HG02852 (cell line): Measurements from ENCODE around the gene COX7A1.

ENCODE experiments used
- ATAC-seq: cut with Tn5 transposase; IDR thresholded peaks from one replicate; pipeline ENCODE4 v1.9.1; 2021; ENCODE audit warnings: mild to moderate bottlenecking, moderate library complexity; ENCODE audit not compliant: unreplicated experiment

Gene COX7A1

DNA sequence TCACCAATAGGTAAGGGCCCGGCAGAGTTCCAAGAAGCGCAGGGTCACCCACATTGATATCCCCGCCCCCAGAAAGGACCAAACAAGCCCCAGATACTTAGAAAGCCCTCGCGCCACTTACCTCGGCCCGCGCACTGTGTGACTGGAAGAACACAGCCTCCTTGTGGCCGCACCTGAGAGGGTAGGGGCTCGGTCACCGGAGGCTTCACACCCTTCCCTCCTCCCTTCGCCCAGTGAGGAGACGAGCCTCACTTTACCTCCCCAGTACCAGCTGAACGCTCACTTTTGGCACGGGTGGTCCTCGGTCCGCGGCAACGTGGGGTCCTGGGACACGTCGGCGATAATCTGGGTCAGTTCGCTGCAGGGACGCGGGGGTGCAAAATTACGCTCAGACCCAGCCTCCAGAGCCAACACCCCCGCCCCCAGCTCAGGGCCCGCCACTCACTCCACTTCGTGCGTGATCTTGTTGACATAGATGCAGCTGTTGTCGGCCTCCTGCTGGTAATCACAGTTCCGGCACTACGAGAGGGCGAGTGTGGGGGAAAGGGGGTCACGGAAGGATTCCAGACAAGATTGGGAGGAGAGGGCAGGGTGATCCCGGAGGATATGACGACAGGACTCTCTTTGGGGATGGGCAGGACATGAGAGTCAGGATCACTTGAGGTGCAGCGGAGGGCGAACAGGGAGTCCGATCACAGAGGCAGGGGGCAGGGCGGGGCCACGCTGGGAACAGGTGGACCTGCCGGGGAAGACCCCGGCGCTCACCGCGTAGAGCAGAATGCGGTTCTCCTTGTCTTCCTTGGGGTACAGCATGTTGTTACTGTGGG is 38.1 kb downstream of the COX7A1 start:
- peak; percentile 1 for ATAC-seq

DNA sequence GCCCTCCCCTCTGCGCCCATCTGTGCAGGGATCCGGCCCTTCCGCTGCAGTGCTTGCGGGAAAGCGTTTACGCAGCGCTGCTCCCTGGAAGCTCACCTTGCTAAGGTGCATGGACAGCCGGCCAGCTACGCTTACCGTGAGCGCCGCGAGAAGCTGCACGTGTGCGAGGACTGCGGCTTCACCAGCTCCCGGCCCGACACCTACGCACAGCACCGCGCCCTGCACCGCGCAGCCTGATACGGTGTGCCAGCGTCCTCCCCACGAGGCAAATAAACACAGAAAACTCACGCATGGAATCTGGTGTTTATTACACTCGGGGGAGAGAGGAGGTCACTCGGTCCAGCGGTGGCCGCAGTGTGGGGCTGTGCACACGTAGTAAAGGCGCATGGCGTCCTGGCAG is 38.8 kb downstream of the COX7A1 start:
- ATAC-seq, result no peak

DNA sequence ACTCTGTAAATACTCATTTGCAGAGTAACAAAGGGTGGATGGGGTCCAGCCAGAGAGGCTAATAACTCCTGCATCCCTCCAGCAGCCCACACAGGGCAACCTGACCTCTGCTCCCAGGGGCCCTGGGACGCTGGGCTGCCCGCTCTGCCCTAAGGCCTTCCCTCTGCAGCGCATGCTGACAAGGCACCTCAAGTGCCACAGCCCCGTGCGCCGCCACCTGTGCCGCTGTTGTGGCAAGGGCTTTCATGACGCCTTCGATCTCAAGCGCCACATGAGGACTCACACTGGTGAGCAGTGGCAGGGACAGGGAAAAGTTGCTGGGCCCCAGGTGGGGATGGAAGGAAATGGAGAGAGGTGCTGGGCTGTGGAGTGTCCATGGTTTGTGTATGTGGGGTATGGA is 39.6 kb downstream of the COX7A1 start:
- ATAC-seq, result no peak

DNA sequence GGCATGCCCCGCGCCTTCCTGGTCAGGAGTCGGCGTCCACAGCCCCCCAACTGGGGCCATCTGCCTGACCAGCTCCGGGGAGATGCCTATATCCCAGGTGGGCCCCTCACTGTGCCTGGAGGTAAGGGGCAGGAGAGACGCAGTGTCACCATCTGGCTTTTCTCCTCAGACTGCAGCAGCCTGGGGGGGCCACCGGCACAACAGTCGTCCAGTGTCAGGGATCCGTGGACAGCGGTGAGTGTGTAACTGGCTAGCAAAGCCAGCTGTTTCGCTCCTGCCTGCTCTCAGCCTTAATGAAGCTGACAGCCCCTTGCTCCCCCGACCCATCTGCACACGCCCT is 41.1 kb downstream of the COX7A1 start:
- no peak for ATAC-seq

DNA sequence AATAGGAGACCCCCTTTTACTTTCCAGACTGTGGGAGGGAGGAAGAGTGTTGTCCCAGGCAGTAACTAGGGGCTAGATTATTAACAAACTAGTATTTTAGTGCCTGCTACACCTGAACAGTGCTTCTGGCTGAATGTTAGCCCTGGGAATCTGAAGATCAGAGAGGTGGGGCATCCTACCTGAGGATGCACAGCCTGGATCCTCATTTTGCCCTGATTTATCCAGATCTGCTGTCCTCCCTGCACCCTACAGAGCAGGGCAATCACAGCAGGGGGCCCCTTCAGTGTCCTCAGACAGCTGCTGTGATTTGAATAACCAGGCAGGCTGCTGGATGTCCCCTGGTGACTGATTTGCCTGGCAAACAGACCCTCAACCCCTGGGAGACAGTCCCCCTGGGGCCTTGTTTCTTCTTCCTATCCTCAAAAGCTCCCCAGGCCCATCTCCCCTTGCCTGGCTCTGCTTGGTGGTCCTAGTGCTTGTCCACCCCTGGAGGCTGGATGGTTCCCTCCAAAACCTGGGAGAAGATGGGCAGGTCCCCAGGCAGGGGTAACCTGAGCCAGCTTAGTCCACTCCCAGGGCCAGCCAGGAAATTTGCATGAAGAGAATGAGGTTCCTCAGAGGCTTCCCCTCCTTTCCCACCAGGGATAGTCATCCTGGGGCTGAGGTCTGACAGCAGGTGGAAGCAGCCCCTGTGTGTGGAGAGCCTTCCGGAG is 41.6 kb downstream of the COX7A1 start, which contains the start of gene OVOL3:
OVOL3 (plus strand) TSS at position 657 of the 713 bp plus-strand sequence. CDS start 60 bp downstream, outside the sequence.
- ATAC-seq, result no peak

DNA sequence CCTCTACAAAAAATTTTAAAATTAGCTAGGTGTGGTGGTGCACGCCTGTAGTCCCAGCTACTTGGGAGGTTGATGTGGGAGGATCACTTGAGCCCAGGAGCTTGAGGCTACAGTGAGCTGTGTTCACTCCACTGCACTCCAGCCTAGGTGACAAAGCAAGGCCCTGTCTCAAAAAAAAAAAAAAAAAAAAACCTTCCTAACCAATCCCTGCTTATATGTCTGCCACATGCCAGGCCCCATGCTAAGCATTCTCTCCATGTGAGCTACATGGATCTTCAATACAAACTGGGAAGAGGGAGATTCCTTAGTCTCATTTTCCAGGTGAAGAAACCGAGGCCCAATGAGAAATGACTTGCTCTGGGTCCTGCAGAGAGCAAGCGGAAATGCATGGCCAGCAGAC is 43.6 kb downstream of the COX7A1 start:
- ATAC-seq, result no peak

DNA sequence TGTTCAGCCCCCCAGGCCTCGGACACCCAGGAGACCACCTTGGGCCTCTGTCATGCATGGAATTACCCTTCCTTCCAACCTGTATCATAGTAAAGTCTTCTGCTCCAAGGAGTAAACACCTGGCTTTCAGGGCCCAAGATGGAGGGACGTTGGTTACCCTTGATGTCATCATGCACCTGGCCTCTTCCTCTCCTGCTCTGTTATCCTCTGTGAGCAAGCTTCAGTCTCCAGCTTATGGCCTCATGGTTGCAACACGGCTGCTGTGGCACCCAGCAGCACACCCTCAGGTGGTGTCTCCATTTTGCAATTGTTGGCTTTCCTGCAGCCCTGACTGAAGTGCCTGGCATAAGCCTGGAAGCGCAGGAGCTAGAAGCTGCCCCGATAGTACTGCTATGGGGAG is 45.3 kb downstream of the COX7A1 start:
- ATAC-seq, result no peak

DNA sequence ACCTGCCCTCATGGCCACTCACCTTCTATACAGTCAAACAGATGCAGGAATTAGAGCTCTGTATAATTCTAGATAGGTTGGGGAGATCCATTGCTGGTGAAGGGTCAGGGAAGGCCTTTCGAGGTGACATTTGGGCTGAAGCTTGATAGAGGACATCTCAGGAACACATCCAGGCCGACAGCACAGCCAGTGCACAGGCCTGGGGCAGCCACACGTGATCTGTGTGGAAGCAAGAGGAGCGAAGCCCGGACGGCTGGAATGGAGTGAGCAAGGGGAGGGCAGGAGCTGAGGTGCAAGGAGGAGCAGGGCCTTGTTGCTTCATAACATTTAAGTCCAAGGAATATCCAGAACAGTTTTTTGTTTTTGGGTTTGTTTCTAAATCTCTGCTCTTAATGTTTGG is 45.8 kb downstream of the COX7A1 start:
- ATAC-seq, result no peak

DNA sequence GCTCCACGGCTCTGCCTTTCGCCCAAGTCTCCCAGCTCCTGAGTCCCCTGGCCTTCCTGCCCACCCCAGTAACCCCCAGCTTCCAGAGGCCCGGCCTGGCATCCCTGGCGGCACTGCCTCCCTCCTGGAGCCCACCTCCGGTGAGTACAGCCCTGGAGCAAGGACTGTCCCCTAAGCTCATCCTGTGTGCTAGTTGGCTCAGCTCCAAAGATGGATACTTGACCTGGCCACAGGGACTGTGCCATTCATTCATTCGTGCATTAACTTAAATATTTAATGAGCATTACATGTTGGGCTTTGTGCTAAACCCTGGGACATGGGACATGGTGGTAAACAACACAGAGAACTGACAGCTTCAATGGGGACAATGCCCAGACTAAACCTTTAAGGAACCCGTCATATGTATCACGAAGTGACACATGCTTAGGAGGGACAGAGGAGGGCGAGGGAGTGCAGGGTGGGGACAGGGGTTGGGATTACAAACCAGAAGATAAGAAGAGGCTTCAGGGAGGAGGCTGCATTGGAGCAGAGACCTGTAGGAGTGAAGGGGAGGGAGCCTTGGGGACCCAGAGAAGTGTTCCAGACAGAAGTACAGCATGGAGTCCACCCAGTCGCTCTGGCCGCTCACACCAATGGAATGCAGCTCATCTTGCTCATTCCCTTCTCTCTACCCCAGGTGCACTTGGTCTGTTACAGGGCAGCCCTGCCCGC is 48.2 kb downstream of the COX7A1 start:
- no peak for ATAC-seq

DNA sequence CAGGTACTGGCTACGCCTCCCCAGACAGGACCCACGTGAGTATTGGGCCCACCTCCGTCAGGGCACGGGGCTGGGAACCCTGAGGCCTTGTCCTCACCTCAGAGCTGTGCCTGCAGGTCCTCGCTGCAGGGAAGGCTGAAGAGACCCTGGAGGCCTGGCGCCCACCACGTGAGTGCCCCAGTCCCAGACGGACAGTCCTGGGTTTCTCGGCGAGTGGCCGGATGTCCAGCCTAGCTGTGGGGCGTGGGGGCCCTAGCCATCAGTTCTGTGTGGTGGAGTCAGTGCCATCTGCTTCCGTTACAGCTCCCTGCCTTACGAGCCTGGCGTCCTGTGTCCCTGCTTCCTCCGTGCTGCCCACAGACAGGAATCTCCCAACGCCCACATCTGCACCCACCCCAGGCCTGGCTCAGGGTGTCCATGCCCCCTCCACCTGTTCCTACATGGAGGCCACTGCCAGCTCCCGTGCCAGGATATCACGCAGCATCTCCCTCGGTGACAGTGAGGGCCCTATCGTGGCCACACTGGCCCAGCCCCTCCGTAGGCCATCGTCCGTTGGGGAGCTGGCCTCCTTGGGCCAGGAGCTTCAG is 49.1 kb downstream of the COX7A1 start:
- ATAC-seq, result no peak

DNA sequence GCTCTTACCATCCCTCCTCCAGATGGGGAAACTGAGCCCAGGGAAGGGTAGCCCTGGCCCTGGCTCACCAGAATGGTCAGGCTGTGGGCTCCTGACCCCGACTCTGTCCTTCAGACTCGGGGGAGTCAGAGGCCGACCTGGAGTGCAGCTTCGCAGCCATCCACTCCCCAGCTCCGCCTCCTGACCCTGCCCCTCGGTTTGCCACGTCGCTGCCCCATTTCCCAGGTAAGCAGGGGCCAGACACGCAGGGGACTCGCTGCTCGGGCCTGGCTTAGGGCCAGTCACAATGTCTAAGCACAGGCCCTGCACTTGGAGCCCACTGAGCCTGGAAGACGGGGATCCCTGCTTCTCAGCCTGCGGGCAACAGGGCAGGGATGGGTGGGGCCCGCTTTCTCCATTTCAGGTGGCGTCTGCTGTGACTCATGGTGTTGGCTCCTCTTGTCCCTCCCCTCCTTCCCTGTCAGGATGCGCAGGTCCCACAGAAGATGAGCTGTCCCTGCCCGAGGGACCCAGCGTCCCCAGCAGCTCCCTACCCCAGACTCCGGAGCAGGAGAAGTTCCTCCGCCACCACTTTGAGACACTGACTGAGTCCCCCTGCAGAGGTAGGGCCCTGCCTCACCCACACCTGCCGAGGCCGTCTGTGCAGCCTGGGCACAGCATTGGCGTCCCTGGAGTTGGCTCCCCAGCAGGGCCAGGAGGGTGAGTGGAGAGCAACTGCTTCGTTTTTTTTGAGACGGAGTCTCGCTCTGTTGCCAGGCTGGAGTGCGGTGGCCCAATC is 50.5 kb downstream of the COX7A1 start:
- no peak for ATAC-seq
